GM12891 (cell line): ENCODE measurements around the gene IAH1.

Source experiments
- POLR2A ChIP-seq: IDR thresholded peaks from 2 replicates; pipeline ENCODE4 v1.6.1; 2011; ENCODE audit warnings: low read depth, low read length, control low read depth
- POLR2AphosphoS5 ChIP-seq: IDR thresholded peaks from 2 replicates; pipeline ENCODE4 v1.6.1; 2011; ENCODE audit warnings: low read depth, low read length, control low read depth

DNA sequence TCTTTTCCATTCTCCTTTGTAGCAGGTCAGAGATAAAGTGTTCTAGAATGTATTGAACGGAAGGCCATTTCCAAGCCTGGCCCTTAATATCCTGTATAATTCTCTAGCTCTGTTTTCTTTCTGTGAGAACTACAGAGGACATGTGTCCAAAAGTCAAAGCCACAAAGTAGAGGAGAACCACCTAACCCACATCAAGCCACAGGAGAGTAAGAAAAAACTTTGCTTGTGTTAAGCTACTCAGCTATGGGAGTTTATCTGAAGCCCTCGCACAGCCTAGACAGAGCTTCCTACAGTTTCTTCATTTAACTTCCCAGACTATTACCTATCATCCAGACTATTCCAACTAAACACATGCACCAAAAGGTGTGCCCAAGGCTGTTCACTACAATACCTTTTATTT is 59.3 kb downstream of the IAH1 start:
- TF ChIP-seq POLR2AphosphoS5 = no peak
- TF ChIP-seq POLR2A = no peak
